GM23248 (cell line): ENCODE results near the gene ZNF428.

Experiments
- EZH2 ChIP-seq: fragments of 200-600 bp; sonication (generic); IDR thresholded peaks from 2 replicates; pipeline ENCODE4 v1.6.1; 2018; ENCODE audit warnings: antibody characterized with exemption, mild to moderate bottlenecking; ENCODE audit not compliant: insufficient read depth, poor library complexity, severe bottlenecking
- EZH2phosphoT487 ChIP-seq: fragments of 200-600 bp; sonication (generic); IDR thresholded peaks from 2 replicates; pipeline ENCODE4 v1.6.1; 2018; ENCODE audit warnings: antibody characterized with exemption, moderate library complexity, mild to moderate bottlenecking, low read depth; ENCODE audit not compliant: insufficient read depth

GRCh38 chr19:43564800-43565199 is 54.6 kb downstream of the ZNF428 start:
- TF ChIP-seq EZH2phosphoT487 (no peak), EZH2 (no peak)
